ENCODE measurements around the gene IL4I1.

- TF ChIP-seq YY1 (IDR thresholded peaks at IDR 0.05; ENCODE audit: insufficient read depth, insufficient read length) (peak; percentile 98), SUZ12 (IDR thresholded peaks at IDR 0.05; ENCODE audit: extremely low read depth, insufficient read depth, insufficient read length) (no peak)
These were observed 20.2 kb downstream of the IL4I1 start for GRCh38 chr19:49876422-49877019.
